Measurements from ENCODE around the gene CADM4. TPM values are rescaled to one million over a fixed set of nuclear protein-coding genes. Genes with fewer than 3 reads are reported as not detected.

Gene CADM4
- total and polyA plus RNA-seq, 9 of the 15 experiments (the other 6 are each of a cell fraction or from before 2014, with no cell fraction given) = 0.03 to 4.6 (median 1.3) TPM

- TF ChIP-seq SRF (CRISPR knock-in tag; IDR thresholded peaks at IDR 0.05) = no peak
- no peak for TF ChIP-seq ILK (tag; IDR thresholded peaks at IDR 0.05; ENCODE audit: borderline replicate concordance, low read depth)
- no peak for TF ChIP-seq TAF9B (IDR thresholded peaks at IDR 0.05; ENCODE audit: partially characterized antibody)
- TF ChIP-seq HCFC1 (IDR thresholded peaks at IDR 0.05; ENCODE audit: low read depth, low read length) = no peak
- no peak for TF ChIP-seq HNRNPLL (IDR thresholded peaks at IDR 0.05; ENCODE audit: low read depth, low read length, poor library complexity, severe bottlenecking)
- no peak for TF ChIP-seq DIDO1 (tag; IDR thresholded peaks at IDR 0.05; ENCODE audit: low read depth)
- TF ChIP-seq XRCC3 (IDR thresholded peaks at IDR 0.05) = no peak
- TF ChIP-seq ERF (CRISPR knock-in tag; IDR thresholded peaks at IDR 0.05) = no peak
- TF ChIP-seq PHF20 (IDR thresholded peaks at IDR 0.05; ENCODE audit: partially characterized antibody) = peak; percentile 57
- TF ChIP-seq NFXL1 (CRISPR knock-in tag; IDR thresholded peaks at IDR 0.05) = no peak
- TF ChIP-seq, protein P1, sequence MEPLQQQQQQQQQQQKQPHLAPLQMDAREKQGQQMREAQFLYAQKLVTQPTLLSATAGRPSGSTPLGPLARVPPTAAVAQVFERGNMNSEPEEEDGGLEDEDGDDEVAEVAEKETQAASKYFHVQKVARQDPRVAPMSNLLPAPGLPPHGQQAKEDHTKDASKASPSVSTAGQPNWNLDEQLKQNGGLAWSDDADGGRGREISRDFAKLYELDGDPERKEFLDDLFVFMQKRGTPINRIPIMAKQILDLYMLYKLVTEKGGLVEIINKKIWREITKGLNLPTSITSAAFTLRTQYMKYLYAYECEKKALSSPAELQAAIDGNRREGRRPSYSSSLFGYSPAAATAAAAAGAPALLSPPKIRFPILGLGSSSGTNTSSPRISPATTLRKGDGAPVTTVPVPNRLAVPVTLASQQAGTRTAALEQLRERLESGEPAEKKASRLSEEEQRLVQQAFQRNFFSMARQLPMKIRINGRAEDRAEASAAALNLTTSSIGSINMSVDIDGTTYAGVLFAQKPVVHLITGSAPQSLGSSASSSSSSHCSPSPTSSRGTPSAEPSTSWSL (CRISPR knock-in tag; IDR thresholded peaks at IDR 0.05; ENCODE audit: borderline replicate concordance) = no peak
- no peak for TF ChIP-seq ZFP30 (CRISPR knock-in tag; IDR thresholded peaks at IDR 0.05; ENCODE audit: borderline replicate concordance)
- 0 out of 4 replicates have a peak, but pooled peaks of 1 of the 2 experiments have one; percentile 30 for TF ChIP-seq TRIM24 (IDR thresholded peaks at IDR 0.05)
- TF ChIP-seq, protein P2, sequence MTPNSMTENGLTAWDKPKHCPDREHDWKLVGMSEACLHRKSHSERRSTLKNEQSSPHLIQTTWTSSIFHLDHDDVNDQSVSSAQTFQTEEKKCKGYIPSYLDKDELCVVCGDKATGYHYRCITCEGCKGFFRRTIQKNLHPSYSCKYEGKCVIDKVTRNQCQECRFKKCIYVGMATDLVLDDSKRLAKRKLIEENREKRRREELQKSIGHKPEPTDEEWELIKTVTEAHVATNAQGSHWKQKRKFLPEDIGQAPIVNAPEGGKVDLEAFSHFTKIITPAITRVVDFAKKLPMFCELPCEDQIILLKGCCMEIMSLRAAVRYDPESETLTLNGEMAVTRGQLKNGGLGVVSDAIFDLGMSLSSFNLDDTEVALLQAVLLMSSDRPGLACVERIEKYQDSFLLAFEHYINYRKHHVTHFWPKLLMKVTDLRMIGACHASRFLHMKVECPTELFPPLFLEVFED (CRISPR knock-in tag; conservative IDR thresholded peaks at IDR 0.05) = no peak
- peak in 1 of 3 experiments; percentile 8 for TF ChIP-seq YY1 (IDR thresholded peaks at IDR 0.05; ENCODE audit: borderline replicate concordance in 1 of 3, control insufficient read depth in 1 of 3, extremely low read depth in 1 of 3, insufficient read depth in 3 of 3, insufficient read length in 1 of 3, insufficient replicate concordance in 2 of 3, low read depth in 1 of 3, low read length in 2 of 3)
- 0 out of 2 replicates have a peak, but pooled peaks have one; percentile 39 for TF ChIP-seq OTX1 (CRISPR knock-in tag; IDR thresholded peaks at IDR 0.05)
- no peak for TF ChIP-seq IRF2 (CRISPR knock-in tag; IDR thresholded peaks at IDR 0.05)
- no peak for TF ChIP-seq ZNF140 (CRISPR knock-in tag; IDR thresholded peaks at IDR 0.05)
- no peak for TF ChIP-seq NR2C1 (IDR thresholded peaks at IDR 0.05)
- no peak for TF ChIP-seq NR2C1 (tag; IDR thresholded peaks at IDR 0.05)
Observed at GRCh38 chr19:43639519-43640423, at the start of gene CADM4 (continued).
